ENCODE measurements around the gene TNRC6A. TPM values are rescaled to one million over a fixed set of nuclear protein-coding genes. Genes with fewer than 3 reads are reported as not detected.
"Not testable (repeated sequence)": the region's sequence is repeated elsewhere in the genome, so short reads cannot be mapped to it uniquely, and the experiment has no call there.

Gene TNRC6A
- total RNA-seq, 1 experiment from 2014 or later, result 20.3 TPM

DNA sequence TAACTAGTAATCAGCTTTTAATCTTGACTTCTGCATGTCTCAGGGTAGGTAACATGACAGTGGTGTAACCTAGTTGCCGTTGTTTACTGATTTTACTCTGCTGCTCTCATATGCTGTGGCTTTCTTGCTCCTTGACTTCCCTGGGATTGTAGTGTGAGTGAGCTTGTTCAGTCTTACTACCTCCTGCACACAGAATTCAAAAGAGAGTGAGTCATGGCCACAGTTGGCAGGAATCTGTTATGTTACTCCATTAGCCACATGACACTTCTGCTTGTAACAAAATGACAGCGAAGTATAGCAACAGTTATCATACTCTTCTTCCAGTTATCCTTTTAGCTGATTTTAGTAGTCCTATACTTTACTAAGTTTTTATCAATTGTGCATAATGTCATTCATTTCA lies 18.8 kb downstream of the TNRC6A start:
- Histone ChIP-seq H3F3A (ENCODE audit: low read length, unreplicated experiment) (peaks cover 4% of the 10 kb centered on the region), H3K27ac (ENCODE audit: low read length) (peak overlapping the region; percentile 24), H2AFZ (ENCODE audit: low read length) (no peak overlapping the region), H4K20me1 (ENCODE audit: low read length) (peaks cover 21% of the 10 kb centered on the region), H3K9me3 (ENCODE audit: low read length) (no peaks in the 10 kb centered on the region), H3K36me3 (ENCODE audit: low read depth, low read length) (peaks cover 8% of the 10 kb centered on the region; the same call in 1 of the 2 replicates), H3K4me3 (ENCODE audit: low read length) (no peak overlapping the region), H3K9ac (ENCODE audit: low read length) (no peak overlapping the region), H3K27me3 (ENCODE audit: low read length) (no peaks in the 10 kb centered on the region), H3K4me1 (ENCODE audit: insufficient read depth, low read length) (peaks cover 26% of the 10 kb centered on the region), H3K79me2 (ENCODE audit: low read length) (peaks cover 97% of the 10 kb centered on the region), H3K4me2 (ENCODE audit: low read length) (peak overlapping the region; percentile 12; the same call in 1 of the 2 replicates), H3K9me2 (replicated peaks; ENCODE audit: low read length) (no peaks in the 10 kb centered on the region)
- TF ChIP-seq EZH2 (IDR thresholded peaks at IDR 0.05; ENCODE audit: low read length, unreplicated experiment) (no peak), EZH2phosphoT487 (IDR thresholded peaks at IDR 0.05; ENCODE audit: borderline replicate concordance, low read length) (no peak), CTCF (conservative IDR thresholded peaks at IDR 0.05; ENCODE audit: low read depth, low read length) (no peak)
- POLR2A ChIA-PET (ENCODE audit: unreplicated experiment), result no interaction called here
- ATAC-seq (peak; percentile 97), DNase-seq (peak; percentile 80)
- intact Hi-C loops (cut with micrococcal nuclease), result no loop called here
- no TSS peak for BruUV-seq (replicated peaks)
- CTCF ChIA-PET, result no interaction called here

DNA sequence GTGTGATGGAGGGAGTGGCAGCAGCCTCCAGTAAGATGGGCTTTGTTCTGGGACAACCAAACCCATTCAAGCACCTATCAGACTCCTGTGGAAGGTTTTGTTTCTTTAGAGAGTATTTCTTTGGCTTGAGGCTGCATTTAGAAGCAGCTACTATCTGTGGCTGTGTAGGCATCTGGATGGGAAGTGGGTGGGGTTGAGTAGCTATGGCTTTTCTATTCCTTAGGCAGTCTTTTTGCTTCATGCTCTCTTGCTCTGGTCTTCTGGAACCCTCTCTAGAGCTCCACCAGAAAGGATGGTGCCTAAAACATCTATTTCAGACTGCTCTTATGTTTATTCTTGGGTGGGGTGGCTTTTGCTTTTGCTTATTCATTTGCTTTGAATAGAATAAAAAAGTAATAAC lies 19.9 kb downstream of the TNRC6A start:
- DNase-seq (no peak), ATAC-seq (no peak)
- CTCF ChIA-PET, result no interaction called here
- Histone ChIP-seq H3K4me1 (ENCODE audit: insufficient read depth, low read length) (peaks cover 28% of the 10 kb centered on the region), H3K9me2 (replicated peaks; ENCODE audit: low read length) (no peaks in the 10 kb centered on the region), H2AFZ (ENCODE audit: low read length) (no peak overlapping the region), H3K79me2 (ENCODE audit: low read length) (peaks cover 96% of the 10 kb centered on the region), H3K27me3 (ENCODE audit: low read length) (no peaks in the 10 kb centered on the region), H3F3A (ENCODE audit: low read length, unreplicated experiment) (peaks cover 4% of the 10 kb centered on the region), H3K27ac (ENCODE audit: low read length) (no peak overlapping the region), H3K9me3 (ENCODE audit: low read length) (no peaks in the 10 kb centered on the region), H4K20me1 (ENCODE audit: low read length) (peaks cover 12% of the 10 kb centered on the region), H3K36me3 (ENCODE audit: low read depth, low read length) (peaks cover 8% of the 10 kb centered on the region; the same call in 1 of the 2 replicates), H3K9ac (ENCODE audit: low read length) (no peak overlapping the region), H3K4me3 (ENCODE audit: low read length) (no peak overlapping the region), H3K4me2 (ENCODE audit: low read length) (no peak overlapping the region)
- TF ChIP-seq EZH2phosphoT487 (IDR thresholded peaks at IDR 0.05; ENCODE audit: borderline replicate concordance, low read length), result no peak
- no peak for TF ChIP-seq EZH2 (IDR thresholded peaks at IDR 0.05; ENCODE audit: low read length, unreplicated experiment)
- no peak for TF ChIP-seq CTCF (conservative IDR thresholded peaks at IDR 0.05; ENCODE audit: low read depth, low read length)
- intact Hi-C loops (cut with micrococcal nuclease), result no loop called here
- no TSS peak for BruUV-seq (replicated peaks)
- POLR2A ChIA-PET (ENCODE audit: unreplicated experiment), result no interaction called here

GRCh38 chr16:24749872-24750271 lies 20.4 kb downstream of the TNRC6A start:
- DNase-seq; H3K9ac ChIP-seq (ENCODE audit: low read length); CTCF ChIA-PET: not testable (repeated sequence)

More at GRCh38 chr16:24749872-24750271, 20.4 kb downstream of the TNRC6A start:
- intact Hi-C loops (cut with micrococcal nuclease); ATAC-seq; H2AFZ ChIP-seq (ENCODE audit: low read length); H3F3A ChIP-seq (ENCODE audit: low read length, unreplicated experiment); H4K20me1 ChIP-seq (ENCODE audit: low read length); H3K36me3 ChIP-seq (ENCODE audit: low read depth, low read length); POLR2A ChIA-PET (ENCODE audit: unreplicated experiment); H3K9me3 ChIP-seq (ENCODE audit: low read length); H3K27me3 ChIP-seq (ENCODE audit: low read length); H3K27ac ChIP-seq (ENCODE audit: low read length); BruUV-seq (replicated peaks); H3K9me2 ChIP-seq (replicated peaks; ENCODE audit: low read length); H3K4me3 ChIP-seq (ENCODE audit: low read length); H3K4me2 ChIP-seq (ENCODE audit: low read length): not testable (repeated sequence)
- Histone ChIP-seq H3K4me1 (ENCODE audit: insufficient read depth, low read length) (peaks cover 28% of the 10 kb centered on the region), H3K79me2 (ENCODE audit: low read length) (peaks cover 96% of the 10 kb centered on the region)

Measured in PC-3 (cell line).